ENCODE data around the gene CD99L2. TPM values are rescaled to one million over a fixed set of nuclear protein-coding genes. Genes with fewer than 3 reads are reported as not detected.

Gene CD99L2
- total RNA-seq, 2 donors from 2014 or later = 12.3 to 15.4 TPM

GRCh38 chrX:150821971-150822370 is 76.5 kb downstream of the CD99L2 start:
- Histone ChIP-seq H3K27ac (no peak overlapping the region), H3K4me3 (no peak overlapping the region), H3K9ac (ENCODE audit: low read depth in 2 of 2, low read length in 2 of 2) (no peak overlapping the region), H3K27me3 (no peaks in the 10 kb centered on the region), H3K36me3 (no peaks in the 10 kb centered on the region), H3K4me1 (no peaks in the 10 kb centered on the region), H3K9me3 (no peaks in the 10 kb centered on the region)
- intact Hi-C loops (cut with DNase I) = no loop called here
- TF ChIP-seq CTCF (IDR thresholded peaks at IDR 0.05) = no peak
- no peak for DNase-seq

- Histone ChIP-seq H3K27me3 (no peaks in the 10 kb centered on the region), H3K4me1 (no peaks in the 10 kb centered on the region), H3K9me3 (no peaks in the 10 kb centered on the region), H3K27ac (no peak overlapping the region), H3K9ac (ENCODE audit: low read depth in 2 of 2, low read length in 2 of 2) (no peak overlapping the region), H3K4me3 (no peak overlapping the region), H3K36me3 (no peaks in the 10 kb centered on the region)
- no peak for TF ChIP-seq CTCF (IDR thresholded peaks at IDR 0.05)
- intact Hi-C loops (cut with DNase I) = no loop called here
- DNase-seq = no peak
These were observed 84.5 kb downstream of the CD99L2 start for GRCh38 chrX:150813922-150814321.

- Histone ChIP-seq H3K27me3 (no peaks in the 10 kb centered on the region), H3K27ac (no peak overlapping the region), H3K4me3 (no peak overlapping the region), H3K36me3 (no peaks in the 10 kb centered on the region), H3K9ac (ENCODE audit: low read depth in 2 of 2, low read length in 2 of 2) (no peak overlapping the region), H3K9me3 (no peaks in the 10 kb centered on the region), H3K4me1 (no peaks in the 10 kb centered on the region)
- no peak for DNase-seq
- TF ChIP-seq CTCF (IDR thresholded peaks at IDR 0.05) = no peak
- intact Hi-C loops (cut with DNase I) = no loop called here
These were observed 91.6 kb downstream of the CD99L2 start for GRCh38 chrX:150806827-150807226.

GRCh38 chrX:150805736-150806135 is 92.7 kb downstream of the CD99L2 start:
- no peak overlapping the region for H3K27ac ChIP-seq
- H3K36me3 ChIP-seq = no peaks in the 10 kb centered on the region
- H3K27me3 ChIP-seq = no peaks in the 10 kb centered on the region
- no peaks in the 10 kb centered on the region for H3K9me3 ChIP-seq
- no peak overlapping the region for H3K9ac ChIP-seq (ENCODE audit: low read depth in 2 of 2, low read length in 2 of 2)
- no peak for DNase-seq
- intact Hi-C loops (cut with DNase I) = no loop called here
- TF ChIP-seq CTCF (IDR thresholded peaks at IDR 0.05) = no peak
- no peaks in the 10 kb centered on the region for H3K4me1 ChIP-seq
- H3K4me3 ChIP-seq = no peak overlapping the region

GRCh38 chrX:150792949-150793527 is 105.4 kb downstream of the CD99L2 start:
- no peaks in the 10 kb centered on the region for H3K4me1 ChIP-seq
- DNase-seq = no peak
- no peak for TF ChIP-seq CTCF (IDR thresholded peaks at IDR 0.05)
- no peak overlapping the region for H3K9ac ChIP-seq (ENCODE audit: low read depth in 2 of 2, low read length in 2 of 2)
- no peak overlapping the region for H3K4me3 ChIP-seq
- intact Hi-C loops (cut with DNase I) = no loop called here
- no peaks in the 10 kb centered on the region for H3K27me3 ChIP-seq
- no peaks in the 10 kb centered on the region for H3K9me3 ChIP-seq
- H3K27ac ChIP-seq = no peak overlapping the region
- no peaks in the 10 kb centered on the region for H3K36me3 ChIP-seq
